A673 (cell line): ENCODE results near the gene PNPLA6. TPM values are rescaled to one million over a fixed set of nuclear protein-coding genes. Genes with fewer than 3 reads are reported as not detected.
A peak's percentile ranks its signal among the peaks of the same experiment; 100 is the strongest.

Source experiments
- BruUV-seq: library from RNA; stranded (reverse); fragments of 400-500 nt; replicated peaks from 2 replicates; lab custom pipeline; 2021; lab: Mats Ljungman, UMichigan
- CTCF ChIA-PET: fragments of 300-600 bp; sonication (Branson Sonifier 250); formaldehyde crosslinking; loops from one replicate; lab custom pipeline; 2022; ENCODE audit warnings: antibody characterized with exemption; lab: Charles Lee
- POLR2A ChIA-PET: fragments of 300-600 bp; sonication (Branson Sonifier 250); formaldehyde crosslinking; loops from one replicate; lab custom pipeline; 2022; ENCODE audit warnings: antibody characterized with exemption; ENCODE audit not compliant: low non-redundant PET; lab: Charles Lee
- DNase-seq: peaks from one replicate; pipeline ENCODE4 v3.0.0-alpha.2; 2015; ENCODE audit warnings: low spot score
- H3K27ac ChIP-seq: fragments of 200-600 bp; sonication (generic); 2 replicates; pipeline ENCODE4 v1.5.1; 2016; ENCODE audit warnings: mixed run types, low read depth, mild to moderate bottlenecking, mixed read lengths, antibody characterized with exemption, low read length; ENCODE audit not compliant: poor library complexity, severe bottlenecking
- H3K27me3 ChIP-seq: fragments of 200-600 bp; sonication (generic); replicated peaks from 2 replicates; pipeline ENCODE4 v1.6.1; 2017; ENCODE audit warnings: mixed run types, low read depth, mild to moderate bottlenecking, mixed read lengths, antibody characterized with exemption, low read length; ENCODE audit not compliant: insufficient read depth, poor library complexity
- H3K36me3 ChIP-seq: fragments of 200-600 bp; sonication (generic); 2 replicates; pipeline ENCODE4 v1.6.1; 2016; ENCODE audit warnings: mixed run types, mild to moderate bottlenecking, mixed read lengths, antibody characterized with exemption, low read length; ENCODE audit not compliant: insufficient read depth, poor library complexity, severe bottlenecking
- H3K4me1 ChIP-seq: fragments of 200-600 bp; sonication (generic); 2 replicates; pipeline ENCODE4 v1.6.1; 2017; ENCODE audit warnings: mixed run types, mild to moderate bottlenecking, mixed read lengths, antibody characterized with exemption, low read length; ENCODE audit not compliant: insufficient read depth, poor library complexity, severe bottlenecking
- H3K4me3 ChIP-seq: fragments of 200-600 bp; sonication (generic); 2 replicates; pipeline ENCODE4 v1.5.1; 2016; ENCODE audit warnings: low read depth, mixed run types, mild to moderate bottlenecking, mixed read lengths, low read length; ENCODE audit not compliant: poor library complexity, severe bottlenecking
- H3K9me3 ChIP-seq: fragments of 200-600 bp; sonication (generic); 2 replicates; pipeline ENCODE4 v1.6.1; 2016; ENCODE audit warnings: mixed run types, low read depth, mild to moderate bottlenecking, mixed read lengths, antibody characterized with exemption, low read length; ENCODE audit not compliant: poor library complexity, severe bottlenecking
- EZH2 ChIP-seq: fragments of 200-600 bp; sonication (generic); IDR thresholded peaks from 2 replicates; pipeline ENCODE4 v1.6.1; 2017; ENCODE audit warnings: borderline replicate concordance, low read depth, mild to moderate bottlenecking, mixed read lengths, antibody characterized with exemption, low read length; ENCODE audit not compliant: poor library complexity, severe bottlenecking
- intact Hi-C: fragments of 100-400 bp; cut with micrococcal nuclease; formaldehyde crosslinking; loops from one replicate; pipeline ENCODE4 v1.10.0; 2022; ENCODE audit not compliant: unreplicated experiment
- total RNA-seq: library from RNA; stranded (reverse); gene quantifications from 2 replicates; pipeline ENCODE4 v1.2.3, GENCODE V29; 2021
- TF ChIP-seq, protein P1 (sequence below): fragments of 300-800, 200-600 bp; sonication (generic); conservative IDR thresholded peaks from 2 replicates; pipeline ENCODE4 v1.5.1; 2017; ENCODE audit warnings: low read depth, mild to moderate bottlenecking, antibody characterized with exemption, low read length, moderate library complexity, mixed read lengths

PNPLA6 gene
- total RNA-seq, 1 experiment from 2014 or later: 70.4 TPM

DNA sequence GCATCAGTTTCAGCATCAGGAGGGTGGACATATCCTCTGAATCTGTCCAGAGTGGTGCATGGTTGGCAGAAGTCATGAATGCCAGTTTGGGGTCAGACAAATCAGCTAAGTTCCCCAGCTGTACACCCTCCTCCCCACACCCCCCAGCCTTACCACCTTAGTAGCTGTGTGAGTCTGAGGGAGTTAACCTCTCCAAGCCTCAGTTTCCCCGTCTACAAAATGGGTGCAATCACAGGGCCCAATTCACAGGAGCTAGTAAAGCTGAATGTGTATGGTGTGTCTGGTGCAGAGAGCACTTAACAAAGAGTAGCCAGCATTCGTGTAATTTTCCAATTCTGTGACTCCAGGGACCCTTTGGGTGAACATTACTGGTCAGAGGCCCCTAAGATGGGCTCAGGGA lies 33.0 kb upstream of the PNPLA6 start:
- Histone ChIP-seq H3K9me3 (no peaks in the 10 kb centered on the region), H3K4me1 (peaks cover 5% of the 10 kb centered on the region), H3K27me3 (peaks cover 4% of the 10 kb centered on the region), H3K36me3 (no peaks in the 10 kb centered on the region), H3K4me3 (no peak overlapping the region), H3K27ac (no peak overlapping the region)
- no TSS peak for BruUV-seq
- ChIA-PET CTCF (no interaction called here), POLR2A (no interaction called here)
- TF ChIP-seq EZH2: no peak
- TF ChIP-seq, protein P1, sequence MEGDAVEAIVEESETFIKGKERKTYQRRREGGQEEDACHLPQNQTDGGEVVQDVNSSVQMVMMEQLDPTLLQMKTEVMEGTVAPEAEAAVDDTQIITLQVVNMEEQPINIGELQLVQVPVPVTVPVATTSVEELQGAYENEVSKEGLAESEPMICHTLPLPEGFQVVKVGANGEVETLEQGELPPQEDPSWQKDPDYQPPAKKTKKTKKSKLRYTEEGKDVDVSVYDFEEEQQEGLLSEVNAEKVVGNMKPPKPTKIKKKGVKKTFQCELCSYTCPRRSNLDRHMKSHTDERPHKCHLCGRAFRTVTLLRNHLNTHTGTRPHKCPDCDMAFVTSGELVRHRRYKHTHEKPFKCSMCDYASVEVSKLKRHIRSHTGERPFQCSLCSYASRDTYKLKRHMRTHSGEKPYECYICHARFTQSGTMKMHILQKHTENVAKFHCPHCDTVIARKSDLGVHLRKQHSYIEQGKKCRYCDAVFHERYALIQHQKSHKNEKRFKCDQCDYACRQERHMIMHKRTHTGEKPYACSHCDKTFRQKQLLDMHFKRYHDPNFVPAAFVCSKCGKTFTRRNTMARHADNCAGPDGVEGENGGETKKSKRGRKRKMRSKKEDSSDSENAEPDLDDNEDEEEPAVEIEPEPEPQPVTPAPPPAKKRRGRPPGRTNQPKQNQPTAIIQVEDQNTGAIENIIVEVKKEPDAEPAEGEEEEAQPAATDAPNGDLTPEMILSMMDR: no peak
- intact Hi-C loops: no loop called here
- no peak for DNase-seq

DNA sequence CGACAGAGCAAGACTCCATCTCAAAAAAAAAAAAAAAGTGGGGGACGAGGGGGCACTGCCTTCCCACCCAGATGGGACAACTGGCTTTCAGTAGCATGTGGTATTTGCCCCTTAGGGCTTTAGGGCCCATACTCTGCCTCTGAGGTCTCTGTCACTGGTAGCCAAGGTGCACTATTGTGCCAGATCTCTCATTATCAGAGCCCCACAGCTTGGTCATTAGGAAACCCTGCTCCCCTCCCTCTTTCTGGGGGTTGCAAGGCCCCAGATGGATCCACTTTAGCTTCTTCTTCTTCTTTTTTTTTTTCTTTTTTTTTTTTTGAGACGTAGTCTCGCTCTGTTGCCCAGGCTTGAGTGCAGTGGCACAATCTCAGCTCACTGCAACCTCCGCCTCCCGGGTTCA lies 30.8 kb upstream of the PNPLA6 start:
- Histone ChIP-seq H3K27ac (no peak overlapping the region), H3K36me3 (no peaks in the 10 kb centered on the region), H3K27me3 (peaks cover 4% of the 10 kb centered on the region), H3K4me1 (peaks cover 5% of the 10 kb centered on the region), H3K9me3 (no peaks in the 10 kb centered on the region), H3K4me3 (no peak overlapping the region)
- DNase-seq: no peak
- intact Hi-C loops: no loop called here
- TF ChIP-seq, protein P1: no peak
- no peak for TF ChIP-seq EZH2
- ChIA-PET CTCF (no interaction called here), POLR2A (no interaction called here)
- BruUV-seq: no TSS peak

DNA sequence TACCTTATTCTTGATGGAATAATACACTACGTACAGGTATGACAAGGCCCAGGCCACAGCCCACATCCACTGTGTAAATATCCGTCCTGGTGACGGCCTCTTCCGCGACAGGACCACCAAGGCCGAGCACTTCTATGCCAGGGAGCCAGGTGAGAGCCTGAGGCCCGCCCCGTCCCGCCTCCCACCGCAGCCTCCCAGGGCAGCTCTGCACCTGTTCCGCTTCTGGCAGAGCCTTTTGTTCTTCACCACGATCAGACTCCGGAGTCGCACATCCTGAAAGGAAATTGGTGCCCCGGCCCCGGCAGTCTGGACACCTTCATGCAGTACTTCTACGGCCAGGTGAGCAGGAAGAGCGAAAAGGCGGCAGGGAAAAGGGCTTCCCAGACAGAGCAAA lies 30.2 kb upstream of the PNPLA6 start:
- intact Hi-C loops: no loop called here
- POLR2A ChIA-PET: no interaction called here
- H3K4me3 ChIP-seq: peak overlapping the region; percentile 27

More for the DNA sequence above, 30.2 kb upstream of the PNPLA6 start:
- peaks cover 5% of the 10 kb centered on the region for H3K4me1 ChIP-seq
- TF ChIP-seq EZH2: no peak
- TF ChIP-seq, protein P1: no peak
- H3K36me3 ChIP-seq: no peaks in the 10 kb centered on the region
- peaks cover 4% of the 10 kb centered on the region for H3K27me3 ChIP-seq
- BruUV-seq: no TSS peak
- CTCF ChIA-PET: interaction anchor here (1.9 kb wide), 1 partner anchor 63 kb away, joined by 4 read pairs; no protein-coding TSS in a partner anchor
- no peak overlapping the region for H3K27ac ChIP-seq
- H3K9me3 ChIP-seq: no peaks in the 10 kb centered on the region
- DNase-seq: no peak
